ENCODE measurements around the gene CTDSP1. TPM values are rescaled to one million over a fixed set of nuclear protein-coding genes. Genes with fewer than 3 reads are reported as not detected.

CTDSP1 gene
- total RNA-seq, 1 experiment from 2014 or later: 104 TPM

GRCh38 chr2:218400930-218401881, 1.5 kb downstream of the CTDSP1 start:
- no peaks in the 10 kb centered on the region for H3K9me3 ChIP-seq
- ChIA-PET POLR2A (interaction anchor here (1.0 to 2.1 kb wide), 3 partner anchors 17 to 108 kb away, joined by 3 to 17 read pairs (median 10); partner anchors contain the start of gene VIL1), CTCF (interaction anchor here (0.6 to 2.0 kb wide), 2 partner anchors 63 to 106 kb away, joined by 3 to 4 read pairs; no protein-coding TSS in a partner anchor)
- peak overlapping the region; percentile 77 for H3K4me3 ChIP-seq (ENCODE audit: low read depth, low read length)
- H3K36me3 Mint-ChIP-seq (ENCODE audit: insufficient read depth, unreplicated experiment): peaks cover 81% of the 10 kb centered on the region
- no TSS peak for BruUV-seq (replicated peaks)
- no peaks in the 10 kb centered on the region for H3K27me3 ChIP-seq (replicated peaks; ENCODE audit: control insufficient read depth, insufficient read depth, low read length)
- intact Hi-C loops (cut with micrococcal nuclease; ENCODE audit: unreplicated experiment): no loop called here
- peak overlapping the region; percentile 53 for H3K27ac Mint-ChIP-seq (ENCODE audit: unreplicated experiment)
- H3K4me3 Mint-ChIP-seq (ENCODE audit: unreplicated experiment): peak overlapping the region; percentile 98
- peak; percentile 86 to 91 for DNase-seq
- H3K4me1 Mint-ChIP-seq (ENCODE audit: low read depth, unreplicated experiment): peaks cover 36% of the 10 kb centered on the region
- peaks cover 30% of the 10 kb centered on the region for H3K4me1 ChIP-seq
- no peaks in the 10 kb centered on the region for H3K27me3 Mint-ChIP-seq (ENCODE audit: insufficient read depth, unreplicated experiment)
- H3K36me3 ChIP-seq (ENCODE audit: control insufficient read depth, insufficient read depth, low read length): no peaks in the 10 kb centered on the region
- no peak for TF ChIP-seq CTCF (IDR thresholded peaks at IDR 0.05; ENCODE audit: insufficient read depth in 1 of 2, low read depth in 1 of 2, low read length in 1 of 2, severe bottlenecking in 1 of 2, unreplicated experiment in 1 of 2)
- no peaks in the 10 kb centered on the region for H3K9me3 Mint-ChIP-seq (ENCODE audit: unreplicated experiment)

- ChIA-PET POLR2A (interaction anchor here (1.0 kb wide), 1 partner anchor 17 kb away, joined by 3 read pairs; the partner anchor contains the start of gene VIL1), CTCF (interaction anchor here (2.0 kb wide), 1 partner anchor 106 kb away, joined by 4 read pairs; no protein-coding TSS in a partner anchor)
- BruUV-seq (replicated peaks): no TSS peak
- intact Hi-C loops (cut with micrococcal nuclease; ENCODE audit: unreplicated experiment): no loop called here
- Histone ChIP-seq H3K4me3 (ENCODE audit: low read depth, low read length) (no peak overlapping the region), H3K27me3 (replicated peaks; ENCODE audit: control insufficient read depth, insufficient read depth, low read length) (no peaks in the 10 kb centered on the region), H3K4me1 (peaks cover 33% of the 10 kb centered on the region), H3K36me3 (ENCODE audit: control insufficient read depth, insufficient read depth, low read length) (no peaks in the 10 kb centered on the region), H3K9me3 (no peaks in the 10 kb centered on the region)
- Mint-ChIP-seq H3K9me3 (ENCODE audit: unreplicated experiment) (no peaks in the 10 kb centered on the region), H3K27ac (ENCODE audit: unreplicated experiment) (no peak overlapping the region), H3K36me3 (ENCODE audit: insufficient read depth, unreplicated experiment) (peaks cover 81% of the 10 kb centered on the region), H3K4me1 (ENCODE audit: low read depth, unreplicated experiment) (peaks cover 35% of the 10 kb centered on the region), H3K27me3 (ENCODE audit: insufficient read depth, unreplicated experiment) (no peaks in the 10 kb centered on the region), H3K4me3 (ENCODE audit: unreplicated experiment) (peak overlapping the region; percentile 98)
- DNase-seq: no peak
- TF ChIP-seq CTCF (IDR thresholded peaks at IDR 0.05; ENCODE audit: insufficient read depth in 1 of 2, low read depth in 1 of 2, low read length in 1 of 2, severe bottlenecking in 1 of 2, unreplicated experiment in 1 of 2): no peak
These were observed 2.2 kb downstream of the CTDSP1 start for GRCh38 chr2:218401890-218402289.

- peaks cover 80% of the 10 kb centered on the region for H3K36me3 Mint-ChIP-seq (ENCODE audit: insufficient read depth, unreplicated experiment)
- no peaks in the 10 kb centered on the region for H3K27me3 ChIP-seq (replicated peaks; ENCODE audit: control insufficient read depth, insufficient read depth, low read length)
- TF ChIP-seq CTCF (IDR thresholded peaks at IDR 0.05; ENCODE audit: insufficient read depth in 1 of 2, low read depth in 1 of 2, low read length in 1 of 2, severe bottlenecking in 1 of 2, unreplicated experiment in 1 of 2): no peak
- H3K9me3 ChIP-seq: no peaks in the 10 kb centered on the region
- H3K4me3 Mint-ChIP-seq (ENCODE audit: unreplicated experiment): peak overlapping the region; percentile 27
- H3K27me3 Mint-ChIP-seq (ENCODE audit: insufficient read depth, unreplicated experiment): no peaks in the 10 kb centered on the region
- POLR2A ChIA-PET: no interaction called here
- H3K4me3 ChIP-seq (ENCODE audit: low read depth, low read length): no peak overlapping the region
- H3K4me1 Mint-ChIP-seq (ENCODE audit: low read depth, unreplicated experiment): peaks cover 34% of the 10 kb centered on the region
- no peak overlapping the region for H3K27ac Mint-ChIP-seq (ENCODE audit: unreplicated experiment)
- intact Hi-C loops (cut with micrococcal nuclease; ENCODE audit: unreplicated experiment): no loop called here
- no peaks in the 10 kb centered on the region for H3K36me3 ChIP-seq (ENCODE audit: control insufficient read depth, insufficient read depth, low read length)
- CTCF ChIA-PET: no interaction called here
- no peak for DNase-seq
- peaks cover 33% of the 10 kb centered on the region for H3K4me1 ChIP-seq
- no peaks in the 10 kb centered on the region for H3K9me3 Mint-ChIP-seq (ENCODE audit: unreplicated experiment)
- no TSS peak for BruUV-seq (replicated peaks)
These were observed 2.8 kb downstream of the CTDSP1 start for GRCh38 chr2:218402491-218402901.
